NB4 (cell line): ENCODE measurements around the gene TMEM107.

Source experiments
- CTCF ChIP-seq: IDR thresholded peaks from one replicate; pipeline ENCODE4 v1.5.1; 2012; ENCODE audit warnings: low read depth, low read length
- MAX ChIP-seq: IDR thresholded peaks from 2 replicates; pipeline ENCODE4 v1.6.1; 2011; ENCODE audit warnings: low read depth, low read length
- MYC ChIP-seq: IDR thresholded peaks from 2 replicates; pipeline ENCODE4 v1.6.1; 2011; ENCODE audit warnings: low read depth, low read length
- POLR2A ChIP-seq: IDR thresholded peaks from 2 replicates; pipeline ENCODE4 v1.6.1; 2011; ENCODE audit warnings: mild to moderate bottlenecking; ENCODE audit not compliant: insufficient read length; ENCODE audit errors: extremely low read depth

GRCh38 chr17:8148560-8148959 lies 27.6 kb downstream of the TMEM107 start:
- TF ChIP-seq CTCF (no peak), POLR2A (no peak), MAX (no peak), MYC (no peak)
